Kidney (tissue), 14 donors: ENCODE results near the gene CALCOCO1. TPM values are rescaled to one million over a fixed set of nuclear protein-coding genes. Genes with fewer than 3 reads are reported as not detected.

ENCODE experiments used
- DNase-seq, 5 donors: peaks; one replicate each; pipeline ENCODE4 v3.0.0-alpha.2; 2013 to 2020
- FAIRE-seq: peaks from 2 replicates; lab custom pipeline; 2012; peaks lifted over from hg19 to GRCh38; lab: Jason Lieb, UNC
- H3K27ac ChIP-seq, 2 donors: one replicate each; pipeline ENCODE4 v1.7.0; 2013; ENCODE audit warnings: low read depth in 2 of 2, low read length in 2 of 2, inconsistent platforms in 1 of 2
- H3K27me3 ChIP-seq: one replicate; pipeline ENCODE4 v1.7.1; 2013; ENCODE audit warnings: low read length, inconsistent platforms; ENCODE audit not compliant: control insufficient read depth, insufficient read depth
- H3K36me3 ChIP-seq, 3 donors: one replicate each; pipeline versions ENCODE4 v1.7.0 to v1.7.1; 2013; ENCODE audit warnings: low read length in 3 of 3, control low read depth in 1 of 3, inconsistent platforms in 1 of 3; ENCODE audit not compliant: insufficient read depth in 3 of 3, control insufficient read depth in 2 of 3
- H3K4me1 ChIP-seq, 3 donors: one replicate each; pipeline versions ENCODE4 v1.7.0 to v1.7.1; 2013; ENCODE audit warnings: low read length in 3 of 3, inconsistent platforms in 1 of 3, low read depth in 1 of 3; ENCODE audit not compliant: control insufficient read depth in 2 of 3, insufficient read depth in 2 of 3
- H3K4me3 ChIP-seq, 3 donors: one replicate each; pipeline versions ENCODE4 v1.7.0 to v1.8.1; 2013; ENCODE audit warnings: low read length in 3 of 3, control low read depth in 1 of 3, inconsistent platforms in 1 of 3
- H3K9ac ChIP-seq, 3 donors: one replicate each; pipeline versions ENCODE4 v1.7.0 to v1.7.1; 2013; ENCODE audit warnings: low read length in 3 of 3, control low read depth in 1 of 3, inconsistent platforms in 1 of 3
- H3K9me3 ChIP-seq, 3 donors: one replicate each; pipeline versions ENCODE4 v1.7.0 to v1.7.1; 2013; ENCODE audit warnings: low read length in 3 of 3, control low read depth in 1 of 3, inconsistent platforms in 1 of 3; ENCODE audit not compliant: control insufficient read depth in 2 of 3, insufficient read depth in 1 of 3
- CTCF ChIP-seq: IDR thresholded peaks from 3 replicates; pipeline ENCODE4 v1.5.1; 2012; ENCODE audit warnings: mild to moderate bottlenecking, moderate library complexity, borderline replicate concordance; ENCODE audit not compliant: insufficient read depth; ENCODE audit errors: extremely low read depth
- intact Hi-C: fragments of 100-400 bp; cut with DNase I; formaldehyde crosslinking; loops from one replicate; pipeline ENCODE4 v1.11.1; 2022
- polyA plus RNA-seq: library from polyadenylated mRNA; stranded (reverse); fragments of 350-450 nt; fragmentation: Illumina TruSeq; extraction: RNeasy Lipid Tissue Mini Kit (QIAGEN cat#74804); gene quantifications from one replicate; pipeline ENCODE4 v1.2.3, GENCODE V29; 2014; ENCODE audit warnings: low read depth, low replicate concordance; ENCODE audit not compliant: insufficient read depth
- total RNA-seq: library from RNA; stranded (reverse); fragmentation: NEBNext Ultra II Directional; extraction: Animal tissue kit (Norgen Biotek cat#: 25700); gene quantifications from one replicate; pipeline ENCODE4 v1.2.1, GENCODE V29; 2021
- donor health status: control.
- donor health status: control.
- donor health status: control.
- donor health status: control.
- donor health status: control.
- donor health status: DM: yes; HTN: yes; CAD: no.
- donor health status: Normal renal cell carcinoma (clear cell type).

Gene CALCOCO1
- total and polyA plus RNA-seq, 2 donors from 2014 or later, result 82.2 to 109 TPM

- peaks cover 0 to 12% (median 7%) of the 10 kb centered on the region in 3 donors for H3K4me1 ChIP-seq
- FAIRE-seq (no peak), DNase-seq (peak; percentile 78 to 91 (median 90))
- peak overlapping the region; percentile 61 to 80 (median 79) for H3K4me3 ChIP-seq
- peak overlapping the region; percentile 10 to 90 (median 42) for H3K9ac ChIP-seq
- intact Hi-C loops, result no loop called here
- H3K27me3 ChIP-seq, result no peaks in the 10 kb centered on the region
- H3K9me3 ChIP-seq, result no peaks in the 10 kb centered on the region
- peaks cover 0 to 4% (median 3%) of the 10 kb centered on the region in 3 donors for H3K36me3 ChIP-seq
- peak overlapping the region; percentile 95 to 96 for H3K27ac ChIP-seq
- TF ChIP-seq CTCF, result no peak
Measured at GRCh38 chr12:53676656-53677015, 50.6 kb downstream of the CALCOCO1 start.

- DNase-seq (peak; percentile 99), FAIRE-seq (peak; percentile 89)
- intact Hi-C loops, result no loop called here
- H3K9me3 ChIP-seq, result no peaks in the 10 kb centered on the region
- no peaks in the 10 kb centered on the region for H3K27me3 ChIP-seq
- peak within 1 kb of the TSS; percentile 95 to 96 for H3K27ac ChIP-seq
- peak within 1 kb of the TSS; percentile 83 to 93 (median 90) for H3K9ac ChIP-seq
- peaks cover 6 to 9% (median 8%) of the 10 kb centered on the region in 3 donors for H3K36me3 ChIP-seq
- H3K4me3 ChIP-seq, result peak within 1 kb of the TSS; percentile 84 to 98 (median 93)
- H3K4me1 ChIP-seq, result peaks cover 0 to 12% (median 7%) of the 10 kb centered on the region in 3 donors
- TF ChIP-seq CTCF, result peak; percentile 99
Measured at GRCh38 chr12:53675701-53676607, 51.3 kb downstream of the CALCOCO1 start, which contains the start of gene ATP5MC2. Gene ATP5MC2 (minus strand): TSS chr12:53676083. CDS start chr12:53672614, 3,469 bp downstream.

GRCh38 chr12:53674977-53675700 is 52.1 kb downstream of the CALCOCO1 start:
- Histone ChIP-seq H3K27me3 (no peaks in the 10 kb centered on the region), H3K9ac (peak overlapping the region; percentile 83 to 93 (median 83)), H3K27ac (peak overlapping the region; percentile 95 to 96), H3K4me1 (peaks cover 0 to 12% (median 7%) of the 10 kb centered on the region in 3 donors), H3K9me3 (no peaks in the 10 kb centered on the region), H3K4me3 (peak overlapping the region; percentile 84 to 98 (median 93)), H3K36me3 (peaks cover 8 to 14% (median 10%) of the 10 kb centered on the region in 3 donors)
- TF ChIP-seq CTCF, result no peak
- intact Hi-C loops, result loop anchor here (5.0 kb wide), 1 partner anchor 128 kb away; no protein-coding TSS in a partner anchor
- DNase-seq, result no peak
- FAIRE-seq, result no peak
